Hepatocyte (in vitro differentiated cells): Measurements from ENCODE around the gene KBTBD8.

Experiments
- EZH2 ChIP-seq: fragments of 200-600 bp; sonication (generic); IDR thresholded peaks from 2 replicates; pipeline ENCODE4 v1.6.1; 2016; ENCODE audit warnings: antibody characterized with exemption, mild to moderate bottlenecking, borderline replicate concordance
- TF ChIP-seq, protein P1 (sequence below): fragments of 200-600 bp; sonication (generic); IDR thresholded peaks from 2 replicates; pipeline ENCODE4 v1.5.1; 2016; ENCODE audit warnings: antibody characterized with exemption, mild to moderate bottlenecking; ENCODE audit not compliant: poor library complexity

DNA sequence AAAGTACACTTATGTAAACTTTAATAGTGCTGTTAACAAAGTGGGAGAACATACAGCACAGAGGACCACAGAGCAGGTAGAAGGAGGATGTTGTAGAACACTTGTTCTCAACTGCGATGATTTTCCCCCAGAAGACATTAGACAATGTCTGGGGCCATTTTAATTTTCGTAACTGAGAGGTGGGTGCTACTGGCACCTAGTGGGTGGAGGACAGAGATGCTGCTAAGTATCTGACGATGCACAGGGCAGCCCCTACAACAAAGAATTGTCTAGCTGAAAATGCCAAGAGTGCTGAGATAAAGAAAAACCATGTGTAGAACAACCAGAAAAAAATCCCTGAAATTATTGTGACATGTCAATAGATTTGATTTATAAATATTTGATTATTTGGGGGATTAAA, 5.0 kb upstream of the KBTBD8 start:
- no peak for TF ChIP-seq EZH2
- TF ChIP-seq, protein P1, sequence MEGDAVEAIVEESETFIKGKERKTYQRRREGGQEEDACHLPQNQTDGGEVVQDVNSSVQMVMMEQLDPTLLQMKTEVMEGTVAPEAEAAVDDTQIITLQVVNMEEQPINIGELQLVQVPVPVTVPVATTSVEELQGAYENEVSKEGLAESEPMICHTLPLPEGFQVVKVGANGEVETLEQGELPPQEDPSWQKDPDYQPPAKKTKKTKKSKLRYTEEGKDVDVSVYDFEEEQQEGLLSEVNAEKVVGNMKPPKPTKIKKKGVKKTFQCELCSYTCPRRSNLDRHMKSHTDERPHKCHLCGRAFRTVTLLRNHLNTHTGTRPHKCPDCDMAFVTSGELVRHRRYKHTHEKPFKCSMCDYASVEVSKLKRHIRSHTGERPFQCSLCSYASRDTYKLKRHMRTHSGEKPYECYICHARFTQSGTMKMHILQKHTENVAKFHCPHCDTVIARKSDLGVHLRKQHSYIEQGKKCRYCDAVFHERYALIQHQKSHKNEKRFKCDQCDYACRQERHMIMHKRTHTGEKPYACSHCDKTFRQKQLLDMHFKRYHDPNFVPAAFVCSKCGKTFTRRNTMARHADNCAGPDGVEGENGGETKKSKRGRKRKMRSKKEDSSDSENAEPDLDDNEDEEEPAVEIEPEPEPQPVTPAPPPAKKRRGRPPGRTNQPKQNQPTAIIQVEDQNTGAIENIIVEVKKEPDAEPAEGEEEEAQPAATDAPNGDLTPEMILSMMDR = no peak
